T1000 (cell line): Measurements from ENCODE around the gene MTMR6.

Experiments
- DNase-seq: peaks from one replicate; lab custom pipeline; 2025; ENCODE audit warnings: mixed read lengths; lab: John Stamatoyannopoulos, UW

MTMR6 gene

DNA sequence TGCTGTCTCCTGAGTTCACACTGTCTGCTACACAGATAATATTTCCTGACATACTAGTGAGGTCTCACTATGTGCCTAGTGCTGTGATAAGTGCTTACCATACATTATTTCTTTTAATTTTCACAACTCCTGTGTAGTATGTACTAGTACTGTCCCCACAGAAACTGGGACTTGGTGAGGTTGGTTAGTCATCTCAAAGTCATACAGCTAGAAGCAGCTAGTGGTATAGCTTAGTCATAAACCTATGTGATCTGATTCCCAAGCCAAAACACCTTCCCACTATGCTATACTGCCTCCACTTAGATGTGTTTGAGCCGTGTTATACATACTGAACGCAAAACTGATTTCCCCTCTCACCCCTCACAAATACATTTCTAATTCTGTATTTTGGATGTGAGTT, 10.5 kb downstream of the MTMR6 start:
- no peak for DNase-seq

DNA sequence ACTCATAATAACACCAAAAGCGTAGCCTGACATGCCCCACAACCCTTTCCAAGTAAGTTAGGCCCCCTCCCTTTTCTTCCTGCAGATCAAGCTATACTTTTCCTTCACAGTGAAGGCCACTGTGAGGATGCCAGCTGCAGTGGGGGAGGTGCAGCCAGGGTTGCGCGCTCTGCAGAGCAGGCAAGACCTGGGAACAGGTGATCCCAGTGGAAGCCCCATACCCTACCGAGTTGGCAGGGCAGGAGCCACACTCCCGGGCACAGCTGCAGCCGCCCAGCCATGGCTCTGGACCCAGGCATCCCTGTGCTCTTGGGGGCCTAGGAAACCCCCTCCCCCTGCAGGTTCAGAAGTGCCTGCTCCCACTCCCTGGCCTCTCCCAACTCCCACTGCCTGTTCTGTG, 18.7 kb downstream of the MTMR6 start:
- DNase-seq: no peak

DNA sequence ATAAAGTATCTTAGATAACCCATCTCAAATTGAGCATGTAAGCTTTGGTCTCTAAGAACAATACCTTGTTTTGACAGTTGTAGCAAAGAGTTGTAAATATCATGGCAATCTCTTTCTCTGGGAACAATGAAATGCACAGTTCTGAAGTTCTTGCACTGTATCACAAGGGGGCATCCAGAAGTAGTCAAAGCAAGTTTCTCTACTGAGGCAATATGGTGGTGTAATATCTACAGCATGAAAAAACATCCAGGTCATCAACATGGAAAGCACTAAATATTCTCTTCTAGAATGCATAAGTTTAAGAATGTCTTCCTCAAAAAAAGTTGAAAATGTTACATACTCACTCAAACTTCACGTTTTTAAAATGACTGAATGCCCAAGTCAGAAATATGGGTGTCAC, 19.6 kb downstream of the MTMR6 start:
- no peak for DNase-seq

DNA sequence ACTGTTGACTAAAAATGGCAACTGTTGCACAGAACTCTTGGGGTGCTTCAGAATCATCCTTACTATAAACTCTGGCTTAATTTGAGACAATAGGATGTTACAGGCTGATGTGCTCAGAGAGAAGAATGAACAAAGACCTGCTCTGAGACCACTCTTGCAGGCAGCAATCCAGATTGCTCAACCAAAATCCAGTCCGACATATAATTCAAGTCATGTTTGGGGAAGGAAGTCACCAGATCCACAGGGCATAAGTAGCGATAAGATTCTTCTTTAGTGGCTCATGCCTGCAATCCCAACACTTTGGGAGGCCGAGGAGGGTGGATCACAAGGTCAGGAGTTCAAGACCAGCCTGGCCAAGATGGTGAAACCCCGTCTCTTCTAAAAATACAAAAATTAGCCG, 20.6 kb downstream of the MTMR6 start:
- no peak for DNase-seq

DNA sequence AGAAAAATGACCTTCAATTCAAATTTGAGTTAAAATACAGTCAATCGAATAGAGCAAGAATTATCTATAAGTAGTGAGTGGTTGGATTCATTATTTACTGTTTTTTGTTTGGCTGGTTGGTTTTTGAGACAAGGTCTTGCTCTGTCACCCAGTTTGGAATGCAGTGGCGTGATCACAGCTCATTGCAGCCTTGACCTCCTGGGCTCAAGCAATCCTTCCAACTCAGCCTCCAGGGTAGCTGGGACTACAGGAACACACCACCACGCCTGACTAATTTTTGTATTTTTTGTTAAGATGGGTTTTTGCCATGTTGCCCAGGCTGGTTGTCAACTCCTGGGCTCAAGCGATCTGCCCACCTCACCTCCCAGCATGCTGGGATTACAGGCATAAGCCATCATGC, 25.0 kb downstream of the MTMR6 start:
- no peak for DNase-seq

DNA sequence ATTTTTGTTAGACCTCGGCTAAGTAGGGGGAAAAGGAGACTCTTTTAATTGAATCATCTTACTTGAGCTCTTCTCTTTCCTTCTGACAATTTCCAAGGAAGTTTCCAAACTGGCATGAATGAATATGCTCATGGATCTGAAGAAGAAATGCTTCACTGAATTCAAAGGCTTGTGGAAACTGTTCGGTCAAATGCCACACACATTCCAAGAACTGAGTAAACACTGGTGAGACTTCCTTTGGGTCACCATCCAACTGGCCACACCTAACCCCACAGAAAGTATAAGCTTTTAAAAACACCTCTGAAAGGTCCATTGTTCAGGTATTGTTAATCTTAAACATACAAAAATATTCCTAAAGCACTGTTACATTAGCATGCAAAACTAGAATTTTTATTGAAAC, 33.6 kb downstream of the MTMR6 start:
- DNase-seq: no peak

DNA sequence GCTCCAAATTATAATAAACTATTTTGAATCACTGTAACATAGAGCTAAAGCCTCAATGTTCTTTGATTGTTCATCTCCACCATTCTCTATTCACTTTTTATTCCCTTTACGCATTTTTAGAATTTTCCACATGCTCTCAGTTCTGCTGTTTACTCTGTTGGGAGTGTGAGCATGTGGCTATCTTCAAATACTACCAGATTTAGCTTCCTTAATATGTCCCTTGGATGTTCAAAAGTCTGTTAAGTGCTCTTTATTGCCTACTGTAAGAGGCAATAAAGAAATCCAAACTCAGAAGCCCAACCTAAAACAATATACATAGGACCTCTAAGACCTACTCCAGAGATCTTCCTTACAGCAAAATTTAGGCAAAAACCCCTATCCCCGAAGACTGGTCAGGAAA, 34.5 kb downstream of the MTMR6 start:
- no peak for DNase-seq

DNA sequence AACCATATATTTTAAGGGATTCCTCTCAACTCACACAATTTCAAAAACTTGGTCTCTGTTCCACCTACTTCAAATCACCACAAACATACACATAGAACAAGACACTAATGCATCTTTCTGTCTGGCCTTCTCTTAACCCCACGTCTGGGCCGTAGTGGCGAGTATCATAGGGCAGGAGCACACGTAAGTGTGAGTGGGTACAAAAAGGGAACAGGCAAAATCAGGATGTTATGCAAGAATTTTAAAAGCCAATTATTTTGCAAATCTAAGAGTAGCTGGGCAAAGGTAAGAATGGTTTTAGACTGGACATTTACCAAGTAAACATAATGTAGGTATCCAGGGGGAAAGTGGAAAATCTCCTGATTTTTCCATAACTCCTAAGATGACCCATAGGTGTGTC, 35.1 kb downstream of the MTMR6 start:
- DNase-seq: no peak

DNA sequence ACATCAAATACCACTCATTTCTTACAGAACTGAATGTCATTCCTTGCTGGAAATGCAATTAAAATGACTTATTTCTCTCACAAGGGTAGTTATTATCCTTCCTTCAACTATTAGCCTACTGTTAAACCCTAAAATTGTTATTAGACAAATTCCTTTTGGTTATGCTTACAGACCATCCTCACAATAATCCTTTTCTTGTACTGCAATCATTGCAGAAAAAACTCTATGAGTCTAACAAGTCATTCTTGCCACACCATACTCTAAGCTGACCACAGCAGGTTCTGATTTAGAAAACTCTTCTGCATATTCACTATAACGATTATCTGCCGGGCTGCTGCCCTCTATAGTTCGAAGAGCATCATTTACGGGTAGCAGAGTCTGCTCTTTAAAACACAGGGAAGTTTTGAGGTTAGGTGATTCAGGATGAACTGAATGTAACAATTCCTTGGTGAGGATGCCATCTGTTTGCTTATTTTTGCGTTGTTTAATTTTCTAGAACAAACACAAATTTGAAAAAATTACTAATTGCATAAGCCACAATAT, 38.2 kb downstream of the MTMR6 start:
- DNase-seq: no peak

DNA sequence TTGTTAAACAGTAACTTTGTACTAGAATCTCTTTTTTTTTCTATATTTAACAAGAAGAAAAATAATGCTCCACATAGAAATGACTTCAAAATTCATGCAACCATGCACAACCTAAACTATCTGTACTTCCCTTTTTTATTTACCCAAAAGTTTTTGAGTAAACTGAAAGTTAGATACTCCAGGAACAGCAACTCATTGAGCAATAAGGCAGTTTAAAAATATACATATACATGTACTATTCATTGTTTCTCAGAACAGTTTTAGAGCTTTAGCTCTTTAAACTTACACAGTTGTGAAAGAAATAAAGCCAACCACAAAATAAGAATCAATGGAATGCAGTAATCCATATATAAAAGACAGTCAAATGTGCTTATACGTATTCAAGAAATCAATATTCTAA, 39.2 kb downstream of the MTMR6 start:
- DNase-seq: no peak

DNA sequence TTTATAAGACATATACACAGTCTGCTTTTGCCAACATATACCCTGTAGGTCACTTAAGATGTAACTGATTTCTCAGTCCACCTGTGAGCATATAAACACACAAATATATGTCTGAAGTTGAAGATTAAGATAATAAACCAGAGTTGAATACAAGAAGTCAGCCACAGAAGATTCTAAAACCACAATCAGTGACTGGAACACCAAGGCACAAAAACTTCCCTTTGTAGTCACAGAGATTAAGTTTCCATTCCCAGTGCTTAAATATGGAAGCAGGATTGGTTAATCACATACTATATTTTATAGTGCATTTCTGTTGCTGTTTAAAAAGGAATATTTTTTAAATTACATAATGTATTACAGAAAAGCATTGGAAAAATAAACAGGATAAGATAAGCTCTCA, 39.9 kb downstream of the MTMR6 start:
- DNase-seq: no peak

DNA sequence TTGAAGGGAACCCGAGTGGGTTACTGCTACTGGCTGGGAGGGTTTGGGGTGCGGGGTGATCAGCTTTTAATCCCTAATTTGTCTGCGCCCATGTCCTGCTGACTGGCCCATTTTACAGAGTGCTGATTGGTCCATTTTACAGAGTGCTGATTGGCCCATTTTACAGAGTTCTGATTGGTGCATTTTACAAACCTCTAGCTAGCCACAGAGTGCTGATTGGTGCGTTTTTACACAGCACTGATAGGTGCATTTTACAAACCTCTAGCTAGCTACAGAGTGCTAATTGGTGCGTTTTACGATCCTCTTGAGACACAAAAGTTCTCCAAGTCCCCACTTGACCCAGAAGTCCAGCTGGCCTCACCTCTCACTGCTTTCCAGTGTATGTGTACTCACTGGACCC, 43.2 kb downstream of the MTMR6 start:
- DNase-seq: no peak

DNA sequence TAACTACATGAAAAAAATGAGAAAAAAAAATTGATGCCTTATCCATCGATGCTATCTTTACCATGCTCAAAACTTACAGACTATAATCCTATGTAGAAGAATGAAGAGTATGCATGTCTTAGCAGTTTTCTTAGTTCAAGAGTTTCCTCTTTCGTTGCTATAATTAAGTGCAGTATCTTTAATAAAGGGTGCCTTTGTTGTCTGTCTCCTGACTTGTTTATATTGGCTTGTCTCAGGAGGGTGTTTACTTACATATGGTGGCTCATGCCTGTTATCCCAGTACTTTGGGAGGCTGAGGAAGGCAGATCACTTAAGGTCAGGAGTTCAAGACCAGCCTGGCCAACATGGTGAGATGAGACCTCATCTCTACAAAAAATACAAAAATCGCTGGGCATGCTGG, 44.3 kb downstream of the MTMR6 start:
- no peak for DNase-seq

DNA sequence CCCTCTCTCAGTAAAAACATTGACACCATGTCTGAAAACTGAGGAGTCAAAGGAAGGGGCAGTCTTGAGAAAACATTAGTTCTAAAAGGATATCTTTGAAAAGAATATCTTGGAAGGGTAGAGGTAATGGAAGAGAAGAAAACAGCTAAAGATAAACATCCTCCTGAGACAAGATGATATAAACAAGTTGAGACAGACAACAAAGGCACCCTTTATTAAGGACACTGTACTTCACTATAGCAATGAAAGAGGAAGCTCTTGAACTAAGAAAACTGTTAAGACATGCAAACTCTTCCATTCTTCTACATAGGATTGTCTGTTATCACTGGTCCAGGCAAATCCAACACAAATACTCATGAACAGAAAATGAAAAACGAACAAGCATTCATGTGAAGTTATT, 46.3 kb downstream of the MTMR6 start:
- DNase-seq: no peak

DNA sequence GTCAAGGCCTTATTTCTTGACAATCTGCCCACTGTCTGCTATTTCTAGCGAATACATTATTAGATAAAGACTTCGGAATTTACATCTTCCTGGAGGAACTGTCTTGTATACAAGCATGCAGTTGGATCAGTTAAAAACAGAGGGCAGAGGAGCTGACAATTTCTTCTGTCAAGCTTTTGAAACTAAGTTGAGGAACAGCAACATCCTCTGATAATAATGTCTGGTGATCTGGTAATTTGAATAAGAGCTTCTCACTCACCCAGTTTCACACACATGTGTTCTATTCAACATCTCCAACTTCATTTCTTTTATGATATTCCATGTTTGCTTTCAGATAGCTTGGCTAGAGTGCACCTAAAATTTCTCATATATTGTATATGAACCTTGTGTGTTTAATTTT, 50.2 kb downstream of the MTMR6 start:
- no peak for DNase-seq

DNA sequence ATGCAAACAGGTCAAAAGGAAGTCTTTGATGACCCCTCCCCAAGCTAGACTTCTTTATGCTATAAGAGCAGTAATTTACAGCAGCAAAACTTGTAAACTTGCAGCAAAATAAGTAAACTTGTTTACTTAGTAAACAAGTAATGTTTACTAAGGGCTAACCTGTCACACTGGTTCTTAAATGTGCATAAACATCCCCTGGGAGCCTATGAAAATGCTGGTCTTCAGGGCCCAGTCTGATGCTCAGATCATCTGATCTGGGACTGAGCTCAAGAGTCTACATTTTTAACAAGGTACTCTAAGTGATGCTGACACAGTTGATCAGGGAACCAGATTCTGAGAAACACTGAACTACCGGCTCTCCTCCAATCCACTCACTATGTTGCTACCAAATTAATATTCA, 53.4 kb downstream of the MTMR6 start:
- DNase-seq: no peak

DNA sequence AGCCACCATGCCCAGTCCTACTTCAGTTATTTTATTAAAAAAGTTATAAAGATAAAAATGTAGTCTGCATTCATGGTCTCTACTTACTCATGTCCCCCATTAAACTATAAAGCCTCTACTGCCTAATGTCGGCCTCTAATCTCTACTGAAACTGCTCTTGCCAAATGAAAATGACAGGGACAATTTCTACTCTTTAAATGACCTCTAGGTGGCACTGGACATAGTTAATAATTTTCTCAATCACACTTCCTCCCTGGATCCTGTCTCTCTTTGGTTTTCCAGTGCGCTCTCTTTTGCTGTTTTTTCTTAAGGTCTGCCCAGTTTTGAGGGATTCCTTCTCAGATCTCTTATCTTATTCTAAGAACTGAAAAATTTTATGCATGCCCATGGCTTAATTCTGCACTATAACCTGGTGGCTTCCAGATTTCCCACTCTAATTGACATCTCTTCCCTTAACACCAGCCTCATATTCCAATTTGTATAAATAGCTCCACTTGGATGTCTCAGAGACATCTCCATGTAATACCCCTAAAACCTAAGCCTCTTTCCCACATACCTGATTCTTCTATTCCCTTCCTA, 54.3 kb downstream of the MTMR6 start:
- no peak for DNase-seq

DNA sequence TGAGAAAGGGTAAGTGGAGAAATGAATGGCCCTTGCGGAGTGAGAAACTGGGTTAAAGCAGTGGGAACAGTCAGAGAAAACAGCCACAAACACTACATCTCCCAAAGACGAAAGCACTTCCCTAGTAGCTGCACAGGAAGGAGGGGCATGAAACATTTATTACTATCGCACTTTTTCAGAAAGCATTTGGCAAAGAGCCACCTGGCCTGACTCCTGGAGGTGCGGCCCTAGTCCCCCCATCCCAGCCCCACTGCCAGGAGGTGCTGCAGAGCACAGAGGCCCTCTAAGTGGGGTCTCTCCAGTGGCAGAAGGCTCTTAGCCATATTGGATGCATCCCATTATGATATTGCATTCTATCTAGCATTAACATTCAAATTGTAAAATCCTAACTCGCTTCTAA, 55.8 kb downstream of the MTMR6 start:
- no peak for DNase-seq

DNA sequence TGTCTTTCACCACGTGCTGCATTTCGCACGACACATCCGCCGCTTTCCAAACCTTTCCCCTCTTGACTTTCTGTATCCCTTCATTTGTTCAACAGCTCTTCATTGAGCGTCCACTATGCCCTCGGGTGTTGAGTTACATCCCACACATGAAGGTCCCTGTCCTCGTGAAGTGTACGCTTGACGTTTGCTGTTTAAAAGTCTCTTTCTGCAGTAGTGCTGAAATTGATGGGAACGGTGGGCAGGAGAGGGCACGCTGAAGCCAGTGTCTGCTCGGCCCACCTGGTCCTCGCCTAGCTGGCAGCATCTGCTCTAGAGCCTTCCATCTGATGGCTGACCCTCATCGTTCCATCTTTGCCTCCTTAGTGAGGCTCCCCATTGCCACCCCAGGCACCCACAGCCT, 59.6 kb downstream of the MTMR6 start:
- DNase-seq: no peak

DNA sequence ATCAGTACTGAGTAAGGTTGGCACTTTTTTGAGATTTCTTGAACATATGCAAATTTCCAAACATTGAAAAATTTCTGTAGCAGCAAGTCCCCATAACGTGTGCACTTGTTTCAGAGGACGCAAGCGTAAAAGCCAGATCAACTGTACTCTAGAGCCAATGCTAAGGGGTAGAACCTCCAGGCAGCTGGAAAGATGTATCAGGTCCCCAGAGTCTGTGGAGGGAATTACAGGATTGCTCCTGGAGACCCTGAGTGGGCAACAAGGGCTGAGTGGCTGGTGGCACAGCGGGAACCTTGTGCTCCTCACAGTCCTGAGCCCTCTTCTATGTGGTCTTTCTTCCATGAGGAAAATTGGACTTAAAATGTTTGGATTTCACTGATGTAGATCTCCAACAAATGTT, 61.3 kb downstream of the MTMR6 start:
- DNase-seq: no peak

DNA sequence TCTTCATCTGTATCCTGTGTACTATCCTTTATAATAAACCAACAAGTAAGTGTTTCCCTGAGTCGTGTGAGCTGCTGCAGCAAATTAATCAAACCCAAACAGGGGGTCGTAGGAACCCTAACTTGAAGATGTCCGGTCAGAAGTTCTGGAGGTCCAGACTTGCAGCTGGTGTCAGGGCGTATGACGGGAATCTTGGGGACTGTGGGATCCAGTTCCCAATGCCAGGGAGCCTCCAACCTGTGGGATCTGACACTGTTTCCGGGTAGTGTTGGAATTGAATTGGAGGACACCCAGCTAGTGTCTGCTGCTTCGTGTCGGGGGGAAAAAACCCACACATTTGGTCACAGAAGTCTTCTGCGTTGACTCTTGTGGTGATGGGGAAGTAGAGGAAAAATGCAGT, 63.1 kb downstream of the MTMR6 start:
- DNase-seq: no peak

DNA sequence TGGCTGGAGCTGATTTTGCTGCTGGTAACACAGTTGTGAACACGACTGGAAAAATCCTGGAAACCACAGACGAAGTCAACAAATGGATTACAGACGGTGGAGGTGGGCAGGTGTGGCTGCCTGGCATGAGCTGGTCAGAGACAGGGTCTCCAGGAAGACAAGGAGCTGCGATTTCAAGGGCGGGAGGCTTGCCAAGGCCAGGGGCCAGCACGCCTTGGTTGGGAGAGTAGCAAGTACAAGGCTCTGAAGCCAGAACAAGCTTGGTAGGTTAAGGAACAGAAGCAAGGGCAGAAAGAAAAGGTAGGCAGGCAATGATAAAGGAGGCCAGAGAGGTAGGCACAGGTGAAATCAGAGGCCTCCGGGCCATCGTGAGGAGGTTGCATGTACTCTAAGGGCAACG, 64.5 kb downstream of the MTMR6 start:
- DNase-seq: no peak

DNA sequence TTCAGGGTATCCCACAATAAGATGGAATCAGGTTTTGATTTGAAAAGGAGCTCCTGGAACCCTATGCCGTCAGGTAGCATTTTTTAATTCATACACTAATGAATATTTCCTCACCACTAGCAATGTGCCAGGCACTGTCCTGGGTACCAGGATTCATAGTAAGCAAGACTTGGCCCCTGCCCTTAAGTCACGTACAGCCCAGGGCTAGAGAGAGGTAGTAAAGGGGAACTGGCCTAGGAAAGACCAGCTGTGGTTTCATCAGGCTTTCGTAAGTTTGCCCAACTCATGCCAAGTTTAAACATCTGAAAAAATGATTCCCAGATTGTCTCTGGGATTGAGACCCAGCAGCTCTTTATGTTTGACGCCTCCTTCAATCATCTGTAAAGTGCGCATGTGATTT, 69.3 kb downstream of the MTMR6 start:
- no peak for DNase-seq

DNA sequence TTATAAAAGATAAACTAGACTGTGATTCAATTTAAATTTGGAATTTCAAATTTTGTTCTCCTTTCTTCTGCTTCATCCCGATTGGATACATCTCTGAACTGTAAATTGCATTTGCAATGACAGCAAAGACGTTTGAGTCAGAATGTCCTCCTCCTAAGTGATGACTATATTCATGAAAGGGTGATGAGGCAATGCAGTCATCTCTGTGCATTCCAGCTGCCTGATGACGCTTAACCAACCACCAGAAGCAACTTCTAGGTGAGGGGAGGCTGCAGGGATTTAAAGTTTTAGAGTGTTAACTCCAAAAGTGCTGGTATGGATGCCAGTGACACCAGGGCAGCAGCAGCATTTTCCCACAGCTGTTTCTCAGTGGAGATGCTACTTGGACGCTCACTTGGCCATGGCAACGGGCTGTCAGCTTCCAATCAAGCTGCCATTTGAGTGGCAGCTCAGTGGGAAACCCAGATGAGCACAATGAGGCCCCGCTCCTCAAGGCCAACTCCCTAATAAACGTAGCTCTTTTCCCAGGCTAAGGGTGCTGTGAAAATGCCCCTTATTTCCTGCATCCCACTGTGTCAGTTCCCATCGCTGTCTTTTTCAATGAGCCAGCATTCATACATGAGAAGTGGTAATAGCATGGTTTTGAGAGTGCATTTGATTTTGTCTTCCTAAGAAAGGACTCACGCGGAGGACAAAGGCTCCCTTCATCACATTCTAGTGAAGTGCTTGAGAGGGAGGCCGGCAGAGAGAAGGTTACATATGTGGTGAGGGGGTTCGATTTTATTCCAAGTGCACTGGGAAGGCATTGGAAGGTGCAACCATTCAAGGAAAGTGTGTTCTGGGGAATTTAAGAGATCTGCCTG, 70.0 kb downstream of the MTMR6 start:
- no peak for DNase-seq
